GM23338 (cell line): ENCODE results near the gene BRCA1. TPM values are rescaled to one million over a fixed set of nuclear protein-coding genes. Genes with fewer than 3 reads are reported as not detected.

ENCODE experiments used
- ATAC-seq: fragments of 200-7000 bp; cut with Tn5 transposase; 3 replicates; pipeline ENCODE4 v1.9.1; 2020
- DNase-seq: peaks from one replicate; pipeline ENCODE4 v3.0.0-alpha.2; 2015; ENCODE audit warnings: low spot score
- H2AFZ ChIP-seq: fragments of 200-600 bp; sonication (generic); 2 replicates; pipeline ENCODE4 v1.8.0; 2016; ENCODE audit warnings: antibody characterized with exemption, mild to moderate bottlenecking, moderate library complexity
- H3F3A ChIP-seq: fragments of 200-600 bp; sonication (generic); replicated peaks from 2 replicates; pipeline ENCODE4 v1.8.0; 2017; ENCODE audit warnings: antibody characterized with exemption, mixed run types, low read depth
- H3K27ac ChIP-seq: fragments of 200-600 bp; sonication (generic); 2 replicates; pipeline ENCODE4 v1.6.1; 2016; ENCODE audit warnings: low read depth
- H3K27me3 ChIP-seq: fragments of 200-600 bp; sonication (generic); 2 replicates; pipeline ENCODE4 v1.8.0; 2016; ENCODE audit warnings: mild to moderate bottlenecking, mixed run types, moderate library complexity; ENCODE audit not compliant: insufficient read depth
- H3K36me3 ChIP-seq: fragments of 200-600 bp; sonication (generic); 2 replicates; pipeline ENCODE4 v1.8.0; 2016; ENCODE audit warnings: mild to moderate bottlenecking; ENCODE audit not compliant: insufficient read depth
- H3K4me1 ChIP-seq: fragments of 200-600 bp; sonication (generic); 2 replicates; pipeline ENCODE4 v1.8.0; 2016; ENCODE audit warnings: mild to moderate bottlenecking, moderate library complexity; ENCODE audit not compliant: insufficient read depth
- H3K4me2 ChIP-seq: fragments of 200-600 bp; sonication (generic); 2 replicates; pipeline ENCODE4 v1.7.1; 2017; ENCODE audit warnings: mixed run types
- H3K4me3 ChIP-seq: fragments of 200-600 bp; sonication (generic); 2 replicates; pipeline ENCODE4 v1.6.1; 2016; ENCODE audit warnings: mixed run types
- H3K79me2 ChIP-seq: fragments of 200-600 bp; sonication (generic); replicated peaks from 2 replicates; pipeline ENCODE4 v1.8.0; 2017; ENCODE audit warnings: mild to moderate bottlenecking; ENCODE audit not compliant: insufficient read depth
- H3K9me2 ChIP-seq: fragments of 200-600 bp; sonication (generic); 2 replicates; pipeline ENCODE4 v1.8.0; 2017; ENCODE audit not compliant: insufficient read depth
- H4K20me1 ChIP-seq: fragments of 200-600 bp; sonication (generic); replicated peaks from 2 replicates; pipeline ENCODE4 v1.8.0; 2017; ENCODE audit warnings: mild to moderate bottlenecking; ENCODE audit not compliant: insufficient read depth
- H3K27ac Mint-ChIP-seq: 2 replicates; pipeline ENCODE4 v1.8.0; 2020; ENCODE audit warnings: inconsistent platforms, mild to moderate bottlenecking, moderate library complexity, mixed read lengths
- H3K27me3 Mint-ChIP-seq: 3 replicates; pipeline ENCODE4 v1.8.0; 2022; ENCODE audit warnings: low read depth, mild to moderate bottlenecking, moderate library complexity, mixed read lengths, inconsistent platforms; ENCODE audit not compliant: insufficient read depth, poor library complexity
- H3K36me3 Mint-ChIP-seq: 3 replicates; pipeline ENCODE4 v1.8.0; 2021; ENCODE audit warnings: low read depth, mild to moderate bottlenecking, inconsistent platforms, moderate library complexity, mixed read lengths
- H3K4me1 Mint-ChIP-seq: 3 replicates; pipeline ENCODE4 v1.8.0; 2020; ENCODE audit warnings: mild to moderate bottlenecking, inconsistent platforms, mixed read lengths
- H3K4me3 Mint-ChIP-seq: 3 replicates; pipeline ENCODE4 v1.8.0; 2021; ENCODE audit warnings: moderate library complexity, mild to moderate bottlenecking, inconsistent platforms, mixed read lengths
- H3K9me3 Mint-ChIP-seq: 3 replicates; pipeline ENCODE4 v1.8.0; 2020; ENCODE audit warnings: moderate library complexity, mild to moderate bottlenecking, inconsistent platforms, mixed read lengths
- CREB1 ChIP-seq: fragments of 250-450 bp; sonication (Bioruptor Pico); IDR thresholded peaks from 2 replicates; pipeline ENCODE4 v1.5.0; 2020; ENCODE audit warnings: low read depth, mild to moderate bottlenecking, moderate library complexity
- ETS1 ChIP-seq: IDR thresholded peaks from 2 replicates; pipeline ENCODE4 v1.6.1; 2016; ENCODE audit warnings: antibody characterized with exemption
- EZH2phosphoT487 ChIP-seq: fragments of 200-600 bp; sonication (generic); IDR thresholded peaks from one replicate; pipeline ENCODE4 v1.8.1; 2018; ENCODE audit warnings: antibody characterized with exemption; ENCODE audit not compliant: unreplicated experiment
- JUNB ChIP-seq: IDR thresholded peaks from one replicate; pipeline ENCODE4 v1.6.1; 2016; ENCODE audit warnings: antibody characterized with exemption; ENCODE audit not compliant: unreplicated experiment
- NANOG ChIP-seq: IDR thresholded peaks from 2 replicates; pipeline ENCODE4 v1.6.1; 2016; ENCODE audit warnings: antibody characterized with exemption, borderline replicate concordance
- ZNF114 ChIP-seq: fragments of 250-450 bp; sonication (Bioruptor Pico); IDR thresholded peaks from 2 replicates; pipeline ENCODE4 v1.5.0; 2020; ENCODE audit warnings: mild to moderate bottlenecking, moderate library complexity
- ZNF331 ChIP-seq: fragments of 250-450 bp; sonication (Bioruptor Pico); IDR thresholded peaks from 2 replicates; pipeline ENCODE4 v1.5.0; 2020; ENCODE audit warnings: low read depth, mild to moderate bottlenecking, moderate library complexity
- ZNF462 ChIP-seq: fragments of 250-450 bp; sonication (Bioruptor Pico); IDR thresholded peaks from 2 replicates; pipeline ENCODE4 v1.5.0; 2020; ENCODE audit warnings: mild to moderate bottlenecking, moderate library complexity
- polyA plus RNA-seq: library from polyadenylated mRNA; unstranded; fragments of >200 nt; fragmentation: Nextera tagmentation; extraction: Ambion mirVana; gene quantifications from 2 replicates; pipeline ENCODE4 v1.2.1, GENCODE V29; 2016
- small RNA-seq: library from RNA; depleted of rRNA; stranded (forward); fragments of <200 nt; gene quantifications from one replicate; pipeline ENCODE3, GENCODE V24; 2014; ENCODE audit warnings: low replicate concordance
- total RNA-seq: library from RNA; depleted of rRNA; stranded (reverse); fragments of >200 nt; shearing (Covaris generic); gene quantifications from 2 replicates; pipeline ENCODE4 v1.2.3, GENCODE V29; 2014; rRNA removed

Gene BRCA1
- total and polyA plus RNA-seq, 2 experiments from 2014 or later: 43.2 to 45.9 TPM

DNA sequence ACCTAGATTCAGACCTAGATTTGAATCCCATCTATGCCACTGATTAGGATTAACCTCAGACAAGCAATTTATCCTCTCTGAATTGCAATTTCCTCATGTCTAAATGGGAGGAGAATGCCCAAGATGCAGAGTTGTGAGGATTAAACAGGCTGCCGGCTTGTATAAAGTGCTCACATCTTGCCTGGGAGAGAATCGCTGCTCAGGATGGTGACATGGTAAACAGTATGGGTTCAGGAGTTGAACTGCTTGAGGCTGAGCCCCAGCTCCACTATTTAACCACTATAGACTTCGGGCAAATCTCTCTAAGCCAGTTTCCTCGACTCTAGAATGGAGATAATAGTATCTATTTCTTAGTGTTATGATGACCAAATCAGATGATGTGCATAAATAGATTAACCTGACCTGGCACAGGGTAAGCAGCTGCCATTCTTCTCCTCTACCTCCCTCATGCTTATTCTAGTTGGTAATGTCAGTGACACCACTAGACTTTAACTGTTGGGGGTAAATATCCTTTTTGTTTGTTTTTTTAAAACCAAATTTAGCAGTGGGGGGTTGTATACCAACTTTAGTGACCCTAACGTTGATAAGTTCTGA, 127.7 kb downstream of the BRCA1 start:
- peaks cover 13% of the 10 kb centered on the region for H3K4me1 ChIP-seq
- peaks cover 21% of the 10 kb centered on the region for H3K79me2 ChIP-seq
- peaks cover 15% of the 10 kb centered on the region for H3K4me1 Mint-ChIP-seq
- peaks cover 23% of the 10 kb centered on the region for H3K27me3 Mint-ChIP-seq
- ATAC-seq (peak; percentile 4; the same call in 2 of the 3 replicates), DNase-seq (no peak)
- 0 out of 2 replicates have a peak overlapping the region, but pooled peaks have one; percentile 2 for H3K27ac ChIP-seq
- no peaks in the 10 kb centered on the region for H3K9me2 ChIP-seq
- H3F3A ChIP-seq: peaks cover 42% of the 10 kb centered on the region
- H4K20me1 ChIP-seq: peaks cover 24% of the 10 kb centered on the region
- peaks cover 40% of the 10 kb centered on the region for H3K36me3 ChIP-seq
- H3K27me3 ChIP-seq: no peaks in the 10 kb centered on the region
- H3K27ac Mint-ChIP-seq: peak overlapping the region; percentile 99
- peak overlapping the region; percentile 74; the same call in 1 of the 2 replicates for H2AFZ ChIP-seq
- peak overlapping the region; percentile 69 for H3K4me2 ChIP-seq
- TF ChIP-seq ZNF462 (CRISPR knock-in tag) (no peak), ZNF114 (CRISPR knock-in tag) (no peak), NANOG (no peak), ZNF331 (no peak), JUNB (no peak), EZH2phosphoT487 (no peak), ETS1 (no peak), CREB1 (CRISPR knock-in tag) (no peak)
- peaks cover 58% of the 10 kb centered on the region for H3K36me3 Mint-ChIP-seq
- H3K4me3 Mint-ChIP-seq: peak overlapping the region; percentile 98
- H3K9me3 Mint-ChIP-seq: no peaks in the 10 kb centered on the region
- H3K4me3 ChIP-seq: peak overlapping the region; percentile 42

Small RNAs within 50 kb of the gene (small RNA-seq; reads per million reads assigned to genes)
- gene AC060780.2: not detected
- not detected for gene AC060780.3
- not detected for gene AC135721.1

Other genes with a start within 250 kb of the BRCA1 start
- gene G6PC1, start 224.6 kb downstream of the BRCA1 start, total RNA-seq: not detected in 2 replicates
- gene G6PC1, start 224.6 kb downstream of the BRCA1 start, polyA plus RNA-seq: not detected in 2 replicates
- 25.7 and 28.4 TPM in 2 replicates for gene AARSD1, start 160.9 kb downstream of the BRCA1 start, total RNA-seq
- 69.6 and 74.4 TPM in 2 replicates for gene AARSD1, start 160.9 kb downstream of the BRCA1 start, polyA plus RNA-seq
- gene PTGES3L, start 145.3 kb downstream of the BRCA1 start, total RNA-seq: 2.3 and 7.7 TPM in 2 replicates
- gene PTGES3L, start 145.3 kb downstream of the BRCA1 start, polyA plus RNA-seq: 2.0 and 2.5 TPM in 2 replicates
- gene RUNDC1, start 144.8 kb downstream of the BRCA1 start, total RNA-seq: 11.1 and 11.9 TPM in 2 replicates
- gene RUNDC1, start 144.8 kb downstream of the BRCA1 start, polyA plus RNA-seq: 6.1 and 6.9 TPM in 2 replicates
- gene RPL27, start 126.9 kb downstream of the BRCA1 start, total RNA-seq: 1,307 and 1,784 TPM in 2 replicates
- 2,722 and 2,793 TPM in 2 replicates for gene RPL27, start 126.9 kb downstream of the BRCA1 start, polyA plus RNA-seq
- 2.3 and 3.3 TPM in 2 replicates for gene IFI35, start 118.6 kb downstream of the BRCA1 start, total RNA-seq
- gene IFI35, start 118.6 kb downstream of the BRCA1 start, polyA plus RNA-seq: 1.5 and 1.8 TPM in 2 replicates
- 227 and 300 TPM in 2 replicates for gene VAT1, start 103.0 kb downstream of the BRCA1 start, total RNA-seq
- gene VAT1, start 103.0 kb downstream of the BRCA1 start, polyA plus RNA-seq: 233 and 267 TPM in 2 replicates
- gene RND2, start 100.1 kb downstream of the BRCA1 start, total RNA-seq: 20.8 and 22.9 TPM in 2 replicates
- gene RND2, start 100.1 kb downstream of the BRCA1 start, polyA plus RNA-seq: 18.5 and 20.4 TPM in 2 replicates
- 32.3 and 36.8 TPM in 2 replicates for gene NBR1, start 45.9 kb upstream of the BRCA1 start, total RNA-seq
- gene NBR1, start 45.9 kb upstream of the BRCA1 start, polyA plus RNA-seq: 10.1 and 12.6 TPM in 2 replicates
- 0.78 and 1.5 TPM in 2 replicates for gene TMEM106A, start 86.5 kb upstream of the BRCA1 start, total RNA-seq
- gene TMEM106A, start 86.5 kb upstream of the BRCA1 start, polyA plus RNA-seq: 1.1 and 2.4 TPM in 2 replicates
- gene CCDC200, start 103.3 kb upstream of the BRCA1 start, total RNA-seq: not detected in 2 replicates
- 0.31 TPM in 1 of 2 replicates, not detected in the other for gene CCDC200, start 103.3 kb upstream of the BRCA1 start, polyA plus RNA-seq
- not detected in 2 replicates for gene RNU2-1, start 108.6 kb upstream of the BRCA1 start, total RNA-seq
- gene RNU2-1, start 108.6 kb upstream of the BRCA1 start, polyA plus RNA-seq: 9.2 and 11.2 TPM in 2 replicates